ENCODE results near the gene AEBP1. TPM values are rescaled to one million over a fixed set of nuclear protein-coding genes. Genes with fewer than 3 reads are reported as not detected.

Gene AEBP1
- total RNA-seq, 1 experiment from 2014 or later = 49.3 TPM

- H4K20me1 ChIP-seq (ENCODE audit: control insufficient read depth, insufficient read depth, insufficient read length) = no peaks in the 10 kb centered on the region
- peaks cover 11 to 17% of the 10 kb centered on the region in 2 experiments for H3K4me1 Mint-ChIP-seq
- H3K4me2 ChIP-seq (ENCODE audit: insufficient read depth, insufficient read length, low read length) = no peak overlapping the region
These were observed 3.2 kb downstream of the AEBP1 start for GRCh38 chr7:44107116-44107960.

More at GRCh38 chr7:44107116-44107960, 3.2 kb downstream of the AEBP1 start:
- H2BK12ac ChIP-seq (ENCODE audit: insufficient read length, low read depth, low read length) = no peak overlapping the region
- peaks cover 24% of the 10 kb centered on the region for H3K27me3 Mint-ChIP-seq (ENCODE audit: low read depth)
- H3K23me2 ChIP-seq (ENCODE audit: insufficient read length, low read depth, low read length, poor library complexity, severe bottlenecking) = peaks cover 10% of the 10 kb centered on the region
- H3K27ac Mint-ChIP-seq = no peak overlapping the region; a peak in 1 of 7 replicates
- no peak overlapping the region for H3K23ac ChIP-seq (ENCODE audit: insufficient read length, low read depth, low read length)
- DNase-seq = no peak
- H3K56ac ChIP-seq (ENCODE audit: insufficient read length, low read depth, low read length) = no peak overlapping the region
- H2AFZ ChIP-seq (ENCODE audit: low read length) = no peak overlapping the region
- H3K27ac ChIP-seq (ENCODE audit: insufficient read length, low read depth, low read length) = no peak overlapping the region
- no peak overlapping the region for H3K4ac ChIP-seq (ENCODE audit: low read depth, low read length)
- no peak overlapping the region for H4K91ac ChIP-seq (ENCODE audit: insufficient read length, low read depth, low read length)
- no peak overlapping the region for H3K18ac ChIP-seq (ENCODE audit: insufficient read length, low read depth, low read length)
- H3K14ac ChIP-seq (ENCODE audit: insufficient read depth, low read length) = no peak overlapping the region
- H2BK120ac ChIP-seq (ENCODE audit: low read depth, low read length, poor library complexity, severe bottlenecking) = no peak overlapping the region
- no peak overlapping the region for H2BK15ac ChIP-seq (ENCODE audit: low read depth, low read length)
- TF ChIP-seq CTCF (conservative IDR thresholded peaks at IDR 0.05) = no peak
- H3K4me3 Mint-ChIP-seq = no peak overlapping the region
- H4K8ac ChIP-seq (replicated peaks; ENCODE audit: insufficient read length, low read depth, low read length) = no peak overlapping the region
- no CpG with 5 or more reads among the region's 18 CpGs for WGBS (ENCODE audit: extremely low coverage, insufficient read length, low lambda C conversion rate)
- peaks cover 2 to 14% (median 12%) of the 10 kb centered on the region in 3 experiments for H3K36me3 Mint-ChIP-seq (ENCODE audit: insufficient read depth in 1 of 3, low read depth in 3 of 3)
- H2BK20ac ChIP-seq (ENCODE audit: low read depth, low read length, poor library complexity, severe bottlenecking) = no peak overlapping the region
- no peak overlapping the region for H2AK5ac ChIP-seq (ENCODE audit: insufficient read length, low read length)
- no peak overlapping the region for H2BK5ac ChIP-seq (ENCODE audit: insufficient read length, low read length)
- no peaks in the 10 kb centered on the region for H3K9me3 Mint-ChIP-seq
- H4K5ac ChIP-seq (ENCODE audit: insufficient read length, low read depth, low read length) = no peak overlapping the region
- no peaks in the 10 kb centered on the region; the same call in 1 of the 2 replicates for H3K27me3 ChIP-seq (ENCODE audit: insufficient read depth, low read length)
- no peaks in the 10 kb centered on the region; the same call in 1 of the 2 replicates for H3K4me1 ChIP-seq (ENCODE audit: insufficient read depth, low read length)
- H3K79me2 ChIP-seq (ENCODE audit: insufficient read depth, low read length) = no peaks in the 10 kb centered on the region
- no peak overlapping the region for H3T11ph ChIP-seq (ENCODE audit: low read length)
- no peaks in the 10 kb centered on the region for H3K9me3 ChIP-seq (ENCODE audit: control insufficient read depth, low read depth, low read length)
- no peaks in the 10 kb centered on the region for H3K79me1 ChIP-seq (ENCODE audit: insufficient read depth, low read depth, low read length, poor library complexity, severe bottlenecking)
- H3K9ac ChIP-seq (ENCODE audit: extremely low read depth, insufficient read length, low read length) = no peak overlapping the region
